ENCODE data around the gene FTO.

GRCh38 chr16:54199487-54200160 lies 495.7 kb downstream of the FTO start:
- TF ChIP-seq, protein P1, sequence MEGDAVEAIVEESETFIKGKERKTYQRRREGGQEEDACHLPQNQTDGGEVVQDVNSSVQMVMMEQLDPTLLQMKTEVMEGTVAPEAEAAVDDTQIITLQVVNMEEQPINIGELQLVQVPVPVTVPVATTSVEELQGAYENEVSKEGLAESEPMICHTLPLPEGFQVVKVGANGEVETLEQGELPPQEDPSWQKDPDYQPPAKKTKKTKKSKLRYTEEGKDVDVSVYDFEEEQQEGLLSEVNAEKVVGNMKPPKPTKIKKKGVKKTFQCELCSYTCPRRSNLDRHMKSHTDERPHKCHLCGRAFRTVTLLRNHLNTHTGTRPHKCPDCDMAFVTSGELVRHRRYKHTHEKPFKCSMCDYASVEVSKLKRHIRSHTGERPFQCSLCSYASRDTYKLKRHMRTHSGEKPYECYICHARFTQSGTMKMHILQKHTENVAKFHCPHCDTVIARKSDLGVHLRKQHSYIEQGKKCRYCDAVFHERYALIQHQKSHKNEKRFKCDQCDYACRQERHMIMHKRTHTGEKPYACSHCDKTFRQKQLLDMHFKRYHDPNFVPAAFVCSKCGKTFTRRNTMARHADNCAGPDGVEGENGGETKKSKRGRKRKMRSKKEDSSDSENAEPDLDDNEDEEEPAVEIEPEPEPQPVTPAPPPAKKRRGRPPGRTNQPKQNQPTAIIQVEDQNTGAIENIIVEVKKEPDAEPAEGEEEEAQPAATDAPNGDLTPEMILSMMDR (conservative IDR thresholded peaks at IDR 0.05): no peak
- no peak for TF ChIP-seq ZFX (IDR thresholded peaks at IDR 0.05)
